HUES48 (cell line): ENCODE data around the gene PMFBP1.

Source experiments
- H3K27ac ChIP-seq: one replicate; pipeline ENCODE4 v1.7.0; 2013; ENCODE audit warnings: low read depth, low read length, inconsistent platforms
- H3K27me3 ChIP-seq: 2 replicates; pipeline ENCODE4 v1.6.1; 2013; ENCODE audit warnings: mild to moderate bottlenecking, low read length; ENCODE audit not compliant: control insufficient read depth, insufficient read depth
- H3K36me3 ChIP-seq: 2 replicates; pipeline ENCODE4 v1.6.1; 2013; ENCODE audit warnings: low read length; ENCODE audit not compliant: control insufficient read depth, insufficient read depth
- H3K4me1 ChIP-seq: 2 replicates; pipeline ENCODE4 v1.6.1; 2013; ENCODE audit warnings: mild to moderate bottlenecking, low read length; ENCODE audit not compliant: control insufficient read depth, insufficient read depth
- H3K4me3 ChIP-seq: 2 replicates; pipeline ENCODE4 v1.5.1; 2013; ENCODE audit warnings: mild to moderate bottlenecking, low read depth, low read length
- H3K9ac ChIP-seq: 2 replicates; pipeline ENCODE4 v1.6.1; 2013; ENCODE audit warnings: mild to moderate bottlenecking, low read depth, low read length, moderate library complexity
- H3K9me3 ChIP-seq: 2 replicates; pipeline ENCODE4 v1.6.1; 2013; ENCODE audit warnings: low read length; ENCODE audit not compliant: control insufficient read depth, insufficient read depth

The PMFBP1 gene

GRCh38 chr16:72187551-72187950 lies 15.6 kb upstream of the PMFBP1 start:
- H3K27ac ChIP-seq = no peak overlapping the region
- H3K4me1 ChIP-seq = no peaks in the 10 kb centered on the region; the same call in 1 of the 2 replicates
- no peak overlapping the region for H3K4me3 ChIP-seq
- H3K9me3 ChIP-seq = no peaks in the 10 kb centered on the region
- H3K36me3 ChIP-seq = no peaks in the 10 kb centered on the region
- H3K27me3 ChIP-seq = no peaks in the 10 kb centered on the region
- H3K9ac ChIP-seq = no peak overlapping the region

GRCh38 chr16:72182976-72183375 lies 11.0 kb upstream of the PMFBP1 start:
- no peaks in the 10 kb centered on the region for H3K36me3 ChIP-seq

GRCh38 chr16:72179204-72179970 lies 7.4 kb upstream of the PMFBP1 start:
- Histone ChIP-seq H3K9ac (no peak overlapping the region), H3K36me3 (no peaks in the 10 kb centered on the region), H3K4me3 (no peak overlapping the region), H3K27me3 (no peaks in the 10 kb centered on the region), H3K27ac (no peak overlapping the region), H3K4me1 (peaks cover 6% of the 10 kb centered on the region), H3K9me3 (no peaks in the 10 kb centered on the region)

More at GRCh38 chr16:72182976-72183375, 11.0 kb upstream of the PMFBP1 start:
- Histone ChIP-seq H3K9me3 (no peaks in the 10 kb centered on the region), H3K27me3 (no peaks in the 10 kb centered on the region), H3K4me3 (no peak overlapping the region), H3K4me1 (peaks cover 6% of the 10 kb centered on the region), H3K9ac (no peak overlapping the region), H3K27ac (no peak overlapping the region)

GRCh38 chr16:72174726-72175125 lies 2.8 kb upstream of the PMFBP1 start:
- Histone ChIP-seq H3K9me3 (no peaks in the 10 kb centered on the region), H3K27me3 (no peaks in the 10 kb centered on the region), H3K4me3 (no peak overlapping the region), H3K27ac (no peak overlapping the region), H3K36me3 (no peaks in the 10 kb centered on the region), H3K4me1 (peaks cover 6% of the 10 kb centered on the region), H3K9ac (no peak overlapping the region)

- Histone ChIP-seq H3K36me3 (no peaks in the 10 kb centered on the region), H3K4me1 (peaks cover 2% of the 10 kb centered on the region), H3K4me3 (no peak overlapping the region), H3K27me3 (no peaks in the 10 kb centered on the region), H3K27ac (no peak overlapping the region), H3K9me3 (no peaks in the 10 kb centered on the region), H3K9ac (no peak overlapping the region)
Measured at GRCh38 chr16:72173997-72174396, 2.0 kb upstream of the PMFBP1 start.

- no peaks in the 10 kb centered on the region for H3K36me3 ChIP-seq
- H3K4me3 ChIP-seq = no peak overlapping the region
- H3K27ac ChIP-seq = no peak overlapping the region
- H3K27me3 ChIP-seq = no peaks in the 10 kb centered on the region
- no peak overlapping the region for H3K9ac ChIP-seq
- H3K9me3 ChIP-seq = no peaks in the 10 kb centered on the region
- H3K4me1 ChIP-seq = no peaks in the 10 kb centered on the region
Measured at GRCh38 chr16:72171236-72171635, 719 bp downstream of the PMFBP1 start.

- Histone ChIP-seq H3K4me1 (no peaks in the 10 kb centered on the region), H3K27ac (no peak overlapping the region), H3K9ac (no peak overlapping the region), H3K27me3 (no peaks in the 10 kb centered on the region), H3K36me3 (no peaks in the 10 kb centered on the region), H3K4me3 (no peak overlapping the region), H3K9me3 (no peaks in the 10 kb centered on the region)
Measured at GRCh38 chr16:72169708-72170107, 2.2 kb downstream of the PMFBP1 start.

- Histone ChIP-seq H3K36me3 (no peaks in the 10 kb centered on the region), H3K4me3 (no peak overlapping the region), H3K27ac (no peak overlapping the region), H3K9ac (no peak overlapping the region), H3K27me3 (no peaks in the 10 kb centered on the region), H3K9me3 (no peaks in the 10 kb centered on the region), H3K4me1 (no peaks in the 10 kb centered on the region; the same call in 1 of the 2 replicates)
Measured at GRCh38 chr16:72168365-72168764, 3.6 kb downstream of the PMFBP1 start.

GRCh38 chr16:72166954-72167561 lies 4.9 kb downstream of the PMFBP1 start:
- Histone ChIP-seq H3K27ac (no peak overlapping the region), H3K9me3 (no peaks in the 10 kb centered on the region), H3K9ac (no peak overlapping the region), H3K36me3 (no peaks in the 10 kb centered on the region), H3K27me3 (no peaks in the 10 kb centered on the region), H3K4me3 (no peak overlapping the region), H3K4me1 (peaks cover 10% of the 10 kb centered on the region)

- H3K36me3 ChIP-seq = no peaks in the 10 kb centered on the region
- H3K9me3 ChIP-seq = no peaks in the 10 kb centered on the region
- H3K9ac ChIP-seq = no peak overlapping the region
- H3K27me3 ChIP-seq = no peaks in the 10 kb centered on the region
- peaks cover 17% of the 10 kb centered on the region for H3K4me1 ChIP-seq
- H3K4me3 ChIP-seq = no peak overlapping the region
- H3K27ac ChIP-seq = no peak overlapping the region
Measured at GRCh38 chr16:72166151-72166550, 5.8 kb downstream of the PMFBP1 start.

GRCh38 chr16:72164691-72165090 lies 7.3 kb downstream of the PMFBP1 start:
- Histone ChIP-seq H3K9me3 (no peaks in the 10 kb centered on the region), H3K36me3 (no peaks in the 10 kb centered on the region), H3K4me1 (peaks cover 23% of the 10 kb centered on the region), H3K27ac (no peak overlapping the region), H3K9ac (no peak overlapping the region), H3K4me3 (no peak overlapping the region), H3K27me3 (no peaks in the 10 kb centered on the region)
